ENCODE data around the gene GIGYF1. TPM values are rescaled to one million over a fixed set of nuclear protein-coding genes. Genes with fewer than 3 reads are reported as not detected.

Gene GIGYF1
- total RNA-seq, 3 donors from 2014 or later = 34.6 to 49.8 (median 48.1) TPM

DNA sequence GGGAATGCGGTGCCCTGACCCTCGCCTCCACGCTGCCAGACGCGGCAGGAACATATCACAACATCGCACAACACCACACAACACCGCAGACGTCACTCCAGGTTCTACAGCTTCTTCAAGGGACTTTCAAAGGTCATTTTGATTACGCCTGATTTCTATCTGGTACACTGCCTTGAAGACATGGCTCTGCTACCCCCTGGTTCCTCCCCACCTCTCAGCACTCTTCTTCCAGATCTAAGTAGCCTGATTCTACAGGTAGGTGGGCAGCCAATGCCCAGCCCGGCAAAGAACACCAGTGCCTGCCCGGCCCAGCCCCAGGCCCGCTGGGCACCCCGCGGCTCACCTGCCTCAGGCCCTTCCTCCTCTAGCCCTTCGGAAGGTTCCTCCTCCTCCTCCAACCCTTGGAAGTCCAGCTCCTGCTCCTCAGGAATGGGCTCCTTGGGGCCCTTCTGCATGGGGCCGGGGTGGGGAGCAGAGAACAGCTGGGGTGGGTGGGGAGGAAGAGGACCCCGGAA lies 8.4 kb downstream of the GIGYF1 start:
- Histone ChIP-seq H3K36me3 (ENCODE audit: low read depth) (peaks cover 22% of the 10 kb centered on the region), H3K4me3 (no peak overlapping the region), H3K9me3 (no peaks in the 10 kb centered on the region), H3K4me1 (ENCODE audit: low read depth) (no peaks in the 10 kb centered on the region)
- DNase-seq = no peak
- intact Hi-C loops (cut with DNase I, micrococcal nuclease) = loop anchor here in 1 of 2 donors (10.0 kb wide), 1 partner anchor 211 kb away; the partner anchor contains the start of gene TSC22D4
- ATAC-seq = no peak
- TF ChIP-seq, protein P1, sequence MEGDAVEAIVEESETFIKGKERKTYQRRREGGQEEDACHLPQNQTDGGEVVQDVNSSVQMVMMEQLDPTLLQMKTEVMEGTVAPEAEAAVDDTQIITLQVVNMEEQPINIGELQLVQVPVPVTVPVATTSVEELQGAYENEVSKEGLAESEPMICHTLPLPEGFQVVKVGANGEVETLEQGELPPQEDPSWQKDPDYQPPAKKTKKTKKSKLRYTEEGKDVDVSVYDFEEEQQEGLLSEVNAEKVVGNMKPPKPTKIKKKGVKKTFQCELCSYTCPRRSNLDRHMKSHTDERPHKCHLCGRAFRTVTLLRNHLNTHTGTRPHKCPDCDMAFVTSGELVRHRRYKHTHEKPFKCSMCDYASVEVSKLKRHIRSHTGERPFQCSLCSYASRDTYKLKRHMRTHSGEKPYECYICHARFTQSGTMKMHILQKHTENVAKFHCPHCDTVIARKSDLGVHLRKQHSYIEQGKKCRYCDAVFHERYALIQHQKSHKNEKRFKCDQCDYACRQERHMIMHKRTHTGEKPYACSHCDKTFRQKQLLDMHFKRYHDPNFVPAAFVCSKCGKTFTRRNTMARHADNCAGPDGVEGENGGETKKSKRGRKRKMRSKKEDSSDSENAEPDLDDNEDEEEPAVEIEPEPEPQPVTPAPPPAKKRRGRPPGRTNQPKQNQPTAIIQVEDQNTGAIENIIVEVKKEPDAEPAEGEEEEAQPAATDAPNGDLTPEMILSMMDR (IDR thresholded peaks at IDR 0.05) = no peak

DNA sequence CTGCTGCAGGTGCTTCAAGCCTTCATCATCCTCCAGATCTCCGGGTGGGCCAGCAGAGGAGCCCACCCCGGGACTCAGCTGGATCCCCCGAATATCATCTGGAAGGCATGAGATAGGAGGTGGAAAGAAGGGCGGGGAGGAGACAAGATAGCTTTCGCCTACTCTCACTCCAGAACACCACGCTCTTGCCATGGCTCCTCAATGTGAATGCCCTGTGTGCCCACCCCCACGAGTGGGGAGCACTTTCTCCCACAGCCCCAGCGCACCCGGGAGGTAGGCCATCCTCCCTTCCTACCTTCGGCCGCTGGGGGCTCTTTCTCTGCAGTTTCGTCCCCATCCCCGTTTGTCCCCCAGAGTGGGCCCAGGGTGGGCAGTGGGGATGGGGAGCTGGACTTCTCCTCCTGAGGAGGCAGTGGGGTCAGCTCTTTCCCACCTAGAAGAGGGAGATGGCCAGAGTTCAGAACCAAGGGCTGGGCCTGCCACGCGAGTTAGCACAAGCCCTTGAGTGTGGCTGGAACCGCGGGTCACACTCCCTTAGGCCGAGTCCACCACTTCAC lies 8.9 kb downstream of the GIGYF1 start:
- no peak for ATAC-seq
- no peak overlapping the region for H3K4me3 ChIP-seq
- H3K36me3 ChIP-seq (ENCODE audit: low read depth) = peaks cover 22% of the 10 kb centered on the region
- no peaks in the 10 kb centered on the region for H3K4me1 ChIP-seq (ENCODE audit: low read depth)
- DNase-seq = no peak
- no peaks in the 10 kb centered on the region for H3K9me3 ChIP-seq
- TF ChIP-seq, protein P1 (IDR thresholded peaks at IDR 0.05) = no peak
- intact Hi-C loops (cut with DNase I, micrococcal nuclease) = loop anchor here in 1 of 2 donors (10.0 kb wide), 1 partner anchor 210 kb away; the partner anchor contains the start of gene TSC22D4

GRCh38 chr7:100684534-100685042 lies 9.5 kb downstream of the GIGYF1 start:
- H3K9me3 ChIP-seq = no peaks in the 10 kb centered on the region
- TF ChIP-seq, protein P1 (IDR thresholded peaks at IDR 0.05) = no peak
- H3K4me1 ChIP-seq (ENCODE audit: low read depth) = no peaks in the 10 kb centered on the region
- H3K36me3 ChIP-seq (ENCODE audit: low read depth) = peaks cover 22% of the 10 kb centered on the region
- no peak for ATAC-seq
- no peak overlapping the region for H3K4me3 ChIP-seq
- intact Hi-C loops (cut with DNase I, micrococcal nuclease) = loop anchor here in 1 of 2 donors (10.0 kb wide), 1 partner anchor 210 kb away; the partner anchor contains the start of gene TSC22D4
- DNase-seq = no peak

DNA sequence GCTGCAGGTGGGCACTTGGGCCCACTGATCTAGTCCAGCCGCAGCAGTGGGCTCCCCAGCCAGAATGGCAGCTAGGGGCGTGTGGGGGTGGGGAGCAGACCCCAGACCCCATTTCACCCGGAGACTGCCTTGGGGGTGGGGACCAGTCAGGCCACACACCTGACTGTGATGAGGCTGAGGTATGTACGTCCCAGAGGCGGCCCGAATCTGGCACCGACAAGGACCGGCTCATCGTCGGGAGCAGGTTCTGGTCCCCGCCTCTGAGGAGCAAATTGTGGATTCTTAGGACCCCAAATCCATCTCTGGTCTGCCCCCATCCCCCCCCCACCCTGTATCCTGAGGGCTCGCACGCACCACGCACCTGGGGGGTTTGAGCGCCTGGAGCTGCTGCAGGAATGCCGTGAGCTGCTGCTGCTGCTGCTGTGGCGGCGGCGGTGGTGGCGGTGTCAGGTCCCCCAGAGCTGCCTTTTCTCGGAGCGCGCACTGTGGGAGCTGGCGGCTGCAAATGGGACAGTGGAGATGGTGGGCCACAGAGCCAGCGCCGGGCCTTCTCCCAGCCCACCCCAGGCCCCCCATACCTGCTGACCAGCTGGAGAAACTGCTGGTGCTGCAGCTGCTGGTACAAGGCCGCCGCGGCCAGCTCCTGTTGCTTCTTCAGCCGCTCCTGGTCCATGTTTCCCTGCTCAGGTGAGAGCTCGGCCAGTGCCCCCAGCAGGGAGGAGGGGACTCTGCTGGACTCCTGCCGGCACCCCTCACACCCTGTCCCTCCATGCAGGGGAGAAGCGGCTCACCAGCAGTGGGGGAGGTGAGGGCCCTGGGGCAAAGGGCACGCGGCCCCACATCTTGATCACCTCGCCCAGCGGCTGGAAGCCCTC lies 10.2 kb downstream of the GIGYF1 start:
- Histone ChIP-seq H3K9me3 (no peaks in the 10 kb centered on the region), H3K4me1 (ENCODE audit: low read depth) (no peaks in the 10 kb centered on the region), H3K36me3 (ENCODE audit: low read depth) (peaks cover 22% of the 10 kb centered on the region), H3K4me3 (no peak overlapping the region)
- TF ChIP-seq, protein P1 (IDR thresholded peaks at IDR 0.05) = no peak
- intact Hi-C loops (cut with DNase I, micrococcal nuclease) = loop anchor here in 1 of 2 donors (10.0 kb wide), 1 partner anchor 209 kb away; the partner anchor contains the start of gene TSC22D4
- ATAC-seq (no peak), DNase-seq (no peak)

DNA sequence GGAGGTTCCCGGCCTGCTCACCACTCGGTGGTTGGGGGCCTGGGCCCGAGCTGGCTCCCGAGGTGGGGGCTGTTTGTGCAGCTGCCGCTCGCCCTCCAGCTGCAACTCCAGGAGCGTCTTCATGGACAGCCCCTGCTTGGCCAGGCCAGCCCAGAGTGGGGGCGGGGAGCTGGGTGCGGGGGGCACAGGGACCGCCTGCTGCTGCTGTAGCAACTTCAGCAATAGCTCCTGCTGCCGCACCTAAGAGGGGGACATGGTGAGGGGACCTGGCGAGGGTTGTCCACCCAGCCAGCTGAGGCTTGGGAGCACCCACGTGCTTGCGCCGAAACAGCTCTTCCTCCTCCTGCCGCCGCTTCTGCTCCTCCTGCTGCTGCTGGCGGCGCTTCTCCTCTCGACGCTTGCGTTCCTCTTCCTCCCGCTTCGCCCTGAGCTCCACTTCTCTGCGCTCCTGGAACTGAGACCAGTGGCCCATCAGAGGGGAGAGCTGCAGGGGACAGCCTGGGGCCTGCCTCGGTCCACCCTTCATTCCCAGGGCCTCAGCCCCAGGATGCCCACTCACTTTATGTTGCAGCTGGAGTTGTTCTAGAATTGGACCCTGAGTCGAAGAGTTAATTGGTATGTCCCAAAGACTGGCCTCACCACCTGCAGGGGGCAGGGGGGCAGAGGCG lies 10.9 kb downstream of the GIGYF1 start:
- DNase-seq (no peak), ATAC-seq (no peak)
- H3K36me3 ChIP-seq (ENCODE audit: low read depth) = peaks cover 30% of the 10 kb centered on the region
- intact Hi-C loops (cut with DNase I, micrococcal nuclease) = loop anchor here in 1 of 2 donors (10.0 kb wide), 1 partner anchor 208 kb away; the partner anchor contains the start of gene TSC22D4
- no peak overlapping the region for H3K4me3 ChIP-seq
- no peaks in the 10 kb centered on the region for H3K9me3 ChIP-seq
- no peaks in the 10 kb centered on the region for H3K4me1 ChIP-seq (ENCODE audit: low read depth)
- TF ChIP-seq, protein P1 (IDR thresholded peaks at IDR 0.05) = no peak
